SK-N-SH (cell line): ENCODE data around the gene MLX. TPM values are rescaled to one million over a fixed set of nuclear protein-coding genes. Genes with fewer than 3 reads are reported as not detected.

Experiments used
- CTCF ChIA-PET: fragments of 300-600, 350-600 bp; formaldehyde crosslinking; extraction: SDS; loops from one replicate; lab custom pipeline; 2021; lab: Yijun Ruan, JAX
- POLR2A ChIA-PET: fragments of 350-600 bp; sonication (Branson Sonifier 250); formaldehyde crosslinking; extraction: SDS; loops from one replicate; lab custom pipeline; 2020; ENCODE audit warnings: antibody characterized with exemption, inconsistent platforms; lab: Yijun Ruan, JAX
- DNase-seq: peaks from one replicate; pipeline ENCODE4 v3.0.0; 2012
- H2AFZ ChIP-seq: fragments of 200-600 bp; sonication (generic); 2 replicates; pipeline ENCODE4 v1.8.1; 2016; ENCODE audit warnings: antibody characterized with exemption, mild to moderate bottlenecking, low read depth
- H3F3A ChIP-seq: fragments of 200-600 bp; sonication (generic); replicated peaks from 2 replicates; pipeline ENCODE3; 2016; ENCODE audit warnings: antibody characterized with exemption, mild to moderate bottlenecking; ENCODE audit not compliant: insufficient read depth
- H3K27ac ChIP-seq, 2 experiments: fragments of 200-500 bp in 1 of 2; fragments of 200-600 bp in 1 of 2; sonication (Bioruptor generic) in 1 of 2; sonication (generic), shearing (Covaris generic) in 1 of 2; 2 replicates each; pipeline versions ENCODE4 v1.5.1 to v1.6.1; 2014 to 2016; ENCODE audit warnings: low read depth in 2 of 2, inconsistent platforms in 1 of 2, low read length in 1 of 2, mild to moderate bottlenecking in 1 of 2, mixed read lengths in 1 of 2
- H3K27me3 ChIP-seq: fragments of 200-600 bp; sonication (generic), shearing (Covaris generic); 2 replicates; pipeline ENCODE4 v1.6.1; 2016; ENCODE audit warnings: mixed run types; ENCODE audit not compliant: insufficient read depth
- H3K36me3 ChIP-seq, 2 experiments: fragments of 200-500 bp in 1 of 2; fragments of 200-600 bp in 1 of 2; sonication (Bioruptor generic) in 1 of 2; sonication (generic) in 1 of 2; replicated peaks in 1 of 2; 2 replicates each; pipeline versions ENCODE3 to v1.5.1; 2014 to 2016; ENCODE audit warnings: low read length in 1 of 2, mild to moderate bottlenecking in 1 of 2; ENCODE audit not compliant: insufficient read depth in 2 of 2, control insufficient read depth in 1 of 2
- H3K4me1 ChIP-seq, 2 experiments: fragments of 200-500 bp in 1 of 2; fragments of 200-600 bp in 1 of 2; sonication (Bioruptor generic) in 1 of 2; sonication (generic), shearing (Covaris generic) in 1 of 2; 2 replicates each; pipeline versions ENCODE4 v1.5.1 to v1.6.1; 2014 to 2016; ENCODE audit warnings: low read depth in 1 of 2, low read length in 1 of 2, mixed run types in 1 of 2; ENCODE audit not compliant: insufficient read depth in 2 of 2, control insufficient read depth in 1 of 2
- H3K4me2 ChIP-seq: fragments of 200-600 bp; sonication (generic), shearing (Covaris generic); 2 replicates; pipeline ENCODE4 v1.6.1; 2017; ENCODE audit warnings: mixed run types
- H3K4me3 ChIP-seq, 2 experiments: fragments of 200-500 bp in 1 of 2; fragments of 200-600 bp in 1 of 2; sonication (Bioruptor generic) in 1 of 2; sonication (generic), shearing (Covaris generic) in 1 of 2; 2 replicates each; pipeline versions ENCODE4 v1.5.1 to v1.8.1; 2014 to 2016; ENCODE audit warnings: low read depth in 2 of 2, inconsistent platforms in 1 of 2, low read length in 1 of 2, mild to moderate bottlenecking in 1 of 2, mixed read lengths in 1 of 2, moderate library complexity in 1 of 2
- H3K79me2 ChIP-seq: fragments of 200-600 bp; sonication (generic); 2 replicates; pipeline ENCODE4 v1.8.1; 2017; ENCODE audit warnings: mild to moderate bottlenecking; ENCODE audit not compliant: insufficient read depth
- H3K9ac ChIP-seq: fragments of 200-600 bp; sonication (generic); 2 replicates; pipeline ENCODE4 v1.6.1; 2017; ENCODE audit warnings: mixed run types
- H3K9me2 ChIP-seq: fragments of 200-600 bp; sonication (generic); 2 replicates; pipeline ENCODE4 v1.6.1; 2017; ENCODE audit warnings: mixed run types
- H3K9me3 ChIP-seq: fragments of 200-600 bp; sonication (generic); 2 replicates; pipeline ENCODE4 v1.6.1; 2017; ENCODE audit warnings: mixed run types, mild to moderate bottlenecking, moderate library complexity
- H4K20me1 ChIP-seq: fragments of 200-600 bp; sonication (generic); 2 replicates; pipeline ENCODE4 v1.6.1; 2017; ENCODE audit warnings: mild to moderate bottlenecking, mixed run types; ENCODE audit not compliant: insufficient read depth
- CTCF ChIP-seq: fragments of 200-600 bp; sonication (generic); IDR thresholded peaks from 2 replicates; pipeline ENCODE4 v1.6.1; 2017; ENCODE audit warnings: antibody characterized with exemption, mild to moderate bottlenecking, moderate library complexity
- ELF1 ChIP-seq: IDR thresholded peaks from 2 replicates; pipeline ENCODE4 v1.4.0; 2012
- EP300 ChIP-seq, 2 experiments: IDR thresholded peaks; 2 replicates each; pipeline versions ENCODE4 v1.4.0 to v1.6.1; 2012; ENCODE audit warnings: borderline replicate concordance in 1 of 2, low read depth in 1 of 2, low read length in 1 of 2
- EZH2phosphoT487 ChIP-seq: fragments of 200-600 bp; sonication (generic); IDR thresholded peaks from 2 replicates; pipeline ENCODE4 v1.6.1; 2017; ENCODE audit warnings: low read depth, mixed run types, mild to moderate bottlenecking, antibody characterized with exemption, moderate library complexity, borderline replicate concordance
- FOXJ3 ChIP-seq: sonication (generic); formaldehyde crosslinking; IDR thresholded peaks from 2 replicates; pipeline ENCODE4 v1.5.1; 2020; ENCODE audit warnings: mild to moderate bottlenecking, missing genetic modification reagents
- GABPA ChIP-seq: IDR thresholded peaks from 2 replicates; pipeline ENCODE4 v1.4.0; 2012; ENCODE audit warnings: low read depth, mild to moderate bottlenecking
- MXI1 ChIP-seq: IDR thresholded peaks from 2 replicates; pipeline ENCODE4 v1.6.1; 2012; ENCODE audit warnings: mild to moderate bottlenecking, low read depth, low read length, improper control_type of control experiment
- NFIC ChIP-seq: IDR thresholded peaks from 2 replicates; pipeline ENCODE4 v1.4.0; 2012; ENCODE audit warnings: borderline replicate concordance
- NRF1 ChIP-seq: IDR thresholded peaks from 2 replicates; pipeline ENCODE4 v1.6.1; 2012; ENCODE audit warnings: low read depth, mild to moderate bottlenecking, low read length
- PBX3 ChIP-seq: IDR thresholded peaks from 2 replicates; pipeline ENCODE4; 2012
- REST ChIP-seq: IDR thresholded peaks from 2 replicates; pipeline ENCODE4 v1.6.1; 2012; ENCODE audit warnings: mild to moderate bottlenecking, low read depth, low read length, moderate library complexity
- RFX5 ChIP-seq: IDR thresholded peaks from 2 replicates; pipeline ENCODE4 v1.6.1; 2012; ENCODE audit warnings: mild to moderate bottlenecking, improper control_type of control experiment, low read length
- RXRA ChIP-seq: IDR thresholded peaks from 2 replicates; pipeline ENCODE4 v1.4.0; 2012; ENCODE audit warnings: low read depth, mild to moderate bottlenecking, borderline replicate concordance
- SMC3 ChIP-seq: IDR thresholded peaks from 2 replicates; pipeline ENCODE4 v1.6.1; 2012; ENCODE audit warnings: low read depth, low read length, improper control_type of control experiment
- TAF1 ChIP-seq: IDR thresholded peaks from 2 replicates; pipeline ENCODE4 v1.6.1; 2012; ENCODE audit warnings: low read depth, mild to moderate bottlenecking, low read length, moderate library complexity, borderline replicate concordance
- TCF12 ChIP-seq: IDR thresholded peaks from 2 replicates; pipeline ENCODE4 v1.4.0; 2012
- USF1 ChIP-seq: IDR thresholded peaks from 2 replicates; pipeline ENCODE4 v1.4.0; 2012; ENCODE audit warnings: low read depth, borderline replicate concordance
- WGBS: methylation state at CpG from one replicate; pipeline ENCODE4 v1.1.6; 2017; ENCODE audit warnings: low lambda C conversion rate; 5-methylcytosine and 5-hydroxymethylcytosine counted together
- polyA plus RNA-seq, 3 experiments: library from polyadenylated mRNA; depleted of rRNA; stranded (reverse); fragments of >200 nt; gene quantifications; 2 replicates each; pipeline ENCODE4 v1.2.3, GENCODE V29; 2012

MLX gene
- polyA plus RNA-seq, 1 of the 3 experiments (the other 2 are of a cell fraction): 44.5 TPM

GRCh38 chr17:42581744-42582270 is 14.9 kb downstream of the MLX start:
- H4K20me1 ChIP-seq: no peaks in the 10 kb centered on the region
- H3K9me2 ChIP-seq: no peaks in the 10 kb centered on the region
- no peak overlapping the region for H3K4me2 ChIP-seq
- no peak overlapping the region for H2AFZ ChIP-seq
- H3K27ac ChIP-seq: no peak overlapping the region
- TF ChIP-seq PBX3 (no peak), RXRA (no peak), SMC3 (no peak), EP300 (IDR thresholded peaks at IDR 0.05; ENCODE audit: borderline replicate concordance in 1 of 2, low read depth in 1 of 2, low read length in 1 of 2) (no peak), REST (no peak), MXI1 (no peak), ELF1 (no peak), FOXJ3 (CRISPR knock-in tag) (no peak), USF1 (no peak), TCF12 (no peak), RFX5 (no peak), EZH2phosphoT487 (no peak), NFIC (no peak), GABPA (no peak), CTCF (no peak), TAF1 (no peak), NRF1 (no peak)
- peaks cover 27% of the 10 kb centered on the region for H3K79me2 ChIP-seq
- no peaks in the 10 kb centered on the region for H3K9me3 ChIP-seq
- no peak overlapping the region for H3K4me3 ChIP-seq
- peaks cover 23% of the 10 kb centered on the region for H3F3A ChIP-seq
- POLR2A ChIA-PET: no interaction called here
- CTCF ChIA-PET: interaction anchor here (0.6 to 5.8 kb wide), 4 partner anchors 23 to 181 kb away, joined by 3 to 34 read pairs (median 10); no protein-coding TSS in a partner anchor
- peaks cover 17 to 52% of the 10 kb centered on the region in 2 experiments for H3K36me3 ChIP-seq
- peaks cover 2 to 7% of the 10 kb centered on the region in 2 experiments; a peak in 2 of 4 replicates for H3K4me1 ChIP-seq
- no peak overlapping the region for H3K9ac ChIP-seq
- no peak for DNase-seq
- no peaks in the 10 kb centered on the region for H3K27me3 ChIP-seq
- WGBS: 93% methylated on average over 7 of the region's 10 CpGs
